ENCODE results near the gene MANSC4.

- TF ChIP-seq POLR2A (IDR thresholded peaks at IDR 0.05) (no peak), CTCF (IDR thresholded peaks at IDR 0.05) (no peak)
Observed at GRCh38 chr12:27828196-27828595, 48.2 kb upstream of the MANSC4 start.

All from heart left ventricle (tissue), 13 donors.